NCI-H128 (cell line): ENCODE results near the gene MLLT6.
"Not testable (repeated sequence)": the region's sequence is repeated elsewhere in the genome, so short reads cannot be mapped to it uniquely, and the experiment has no call there.

Experiments
- DNase-seq: peaks from one replicate; lab custom pipeline; 2025; ENCODE audit not compliant: unreplicated experiment; lab: John Stamatoyannopoulos, UW

Gene MLLT6

GRCh38 chr17:38725066-38725465 is 20.0 kb downstream of the MLLT6 start:
- DNase-seq: no peak

- not testable (repeated sequence) for DNase-seq
Observed at GRCh38 chr17:38726145-38726544, 21.1 kb downstream of the MLLT6 start.

GRCh38 chr17:38727736-38728135 is 22.7 kb downstream of the MLLT6 start:
- DNase-seq: no peak

- no peak for DNase-seq
Observed at GRCh38 chr17:38728290-38728831, 23.3 kb downstream of the MLLT6 start.

- DNase-seq: no peak
Observed at GRCh38 chr17:38729368-38729885, 24.4 kb downstream of the MLLT6 start.

GRCh38 chr17:38729886-38730525 is 24.9 kb downstream of the MLLT6 start, which contains the start of gene CISD3:
Gene CISD3, plus strand, starts transcription at chr17:38730341. Its CDS starts 18 bp downstream, at chr17:38730359.
- DNase-seq: no peak

- DNase-seq: no peak
Observed at GRCh38 chr17:38730526-38731379, 25.7 kb downstream of the MLLT6 start.

- no peak for DNase-seq
Observed at GRCh38 chr17:38731526-38732294, 26.6 kb downstream of the MLLT6 start.

GRCh38 chr17:38732376-38733281 is 27.6 kb downstream of the MLLT6 start:
- DNase-seq: no peak

GRCh38 chr17:38733282-38733981 is 28.4 kb downstream of the MLLT6 start:
- DNase-seq: no peak

- DNase-seq: no peak
Observed at GRCh38 chr17:38733982-38734973, 29.2 kb downstream of the MLLT6 start.

- no peak for DNase-seq
Observed at GRCh38 chr17:38735161-38735997, 30.3 kb downstream of the MLLT6 start.

GRCh38 chr17:38738007-38738662 is 33.1 kb downstream of the MLLT6 start:
- DNase-seq: no peak

- no peak for DNase-seq
Observed at GRCh38 chr17:38738686-38739085, 33.6 kb downstream of the MLLT6 start.

GRCh38 chr17:38739305-38739704 is 34.2 kb downstream of the MLLT6 start:
- no peak for DNase-seq

GRCh38 chr17:38740044-38740443 is 35.0 kb downstream of the MLLT6 start:
- no peak for DNase-seq

GRCh38 chr17:38740806-38741205 is 35.7 kb downstream of the MLLT6 start:
- DNase-seq: no peak
